Activated CD8-positive, alpha-beta T cell treated with anti-CD3 and anti-CD28 coated beads for 36 hours (primary cell): ENCODE results near the gene MFSD1. TPM values are rescaled to one million over a fixed set of nuclear protein-coding genes. Genes with fewer than 3 reads are reported as not detected.
"Not testable (repeated sequence)": the region's sequence is repeated elsewhere in the genome, so short reads cannot be mapped to it uniquely, and the experiment has no call there.

ENCODE experiments used
- ATAC-seq: fragments of 200-7000 bp; cut with Tn5 transposase; one replicate; pipeline ENCODE4 v1.10.0; 2021; ENCODE audit warnings: mild to moderate bottlenecking, moderate library complexity
- CTCF ChIA-PET: fragments of 350-600 bp; sonication (Branson Sonifier 250); formaldehyde crosslinking; loops from one replicate; lab custom pipeline; 2021; ENCODE audit warnings: antibody characterized with exemption; lab: Charles Lee
- POLR2A ChIA-PET: fragments of 350-600 bp; sonication (Branson Sonifier 250); formaldehyde crosslinking; loops from one replicate; lab custom pipeline; 2021; ENCODE audit warnings: antibody characterized with exemption; lab: Charles Lee
- DNase-seq: peaks from one replicate; pipeline ENCODE4 v3.0.0-alpha.2; 2020
- H3K27ac Mint-ChIP-seq: one replicate; pipeline ENCODE4 v1.8.0; 2021; ENCODE audit warnings: mild to moderate bottlenecking, mixed read lengths
- H3K27me3 Mint-ChIP-seq: one replicate; pipeline ENCODE4 v1.8.0; 2021; ENCODE audit warnings: mixed read lengths
- H3K36me3 Mint-ChIP-seq: one replicate; pipeline ENCODE4 v1.8.0; 2021; ENCODE audit warnings: low read depth, mixed read lengths
- H3K4me1 Mint-ChIP-seq: one replicate; pipeline ENCODE4 v1.8.0; 2021; ENCODE audit warnings: low read depth, mixed read lengths
- H3K4me3 Mint-ChIP-seq: one replicate; pipeline ENCODE4 v1.8.0; 2021; ENCODE audit warnings: mild to moderate bottlenecking, moderate library complexity, mixed read lengths
- H3K9me3 Mint-ChIP-seq: one replicate; pipeline ENCODE4 v1.8.0; 2021; ENCODE audit warnings: mixed read lengths
- CTCF ChIP-seq: fragments of 200-600 bp; IDR thresholded peaks from one replicate; pipeline ENCODE4 v1.8.0; 2022; ENCODE audit warnings: antibody characterized with exemption, mild to moderate bottlenecking
- intact Hi-C: fragments of 100-400 bp; cut with micrococcal nuclease; formaldehyde crosslinking; loops from one replicate; pipeline ENCODE4 v1.10.0; 2022
- total RNA-seq, 2 experiments: library from RNA; stranded (reverse); gene quantifications; one replicate each; pipeline ENCODE4 v1.2.3, GENCODE V29; 2021

MFSD1 gene
- total RNA-seq, 2 experiments from 2014 or later: 9.2 to 9.7 TPM

DNA sequence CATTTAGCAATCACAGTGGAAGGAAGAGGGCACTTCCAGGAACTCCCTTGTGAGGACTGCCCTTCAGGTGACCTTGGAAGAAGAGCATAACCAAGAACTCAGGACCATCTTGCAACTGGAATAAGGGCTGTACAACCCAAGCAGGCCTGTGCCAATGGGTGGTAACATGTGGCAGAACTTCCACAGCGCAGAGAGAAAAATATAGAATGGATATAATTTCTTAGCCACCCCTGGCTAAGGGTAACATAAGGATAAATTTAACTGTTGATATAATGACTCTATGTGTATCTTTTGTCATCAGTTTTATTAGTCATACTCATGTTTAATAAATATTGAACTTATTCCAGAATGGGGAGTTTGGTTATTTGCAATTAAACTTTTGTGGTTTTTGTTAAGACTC, 13.4 kb upstream of the MFSD1 start:
- Mint-ChIP-seq H3K27ac (no peak overlapping the region), H3K4me3 (no peak overlapping the region), H3K4me1 (peaks cover 3% of the 10 kb centered on the region), H3K9me3 (peaks cover 3% of the 10 kb centered on the region), H3K27me3 (no peaks in the 10 kb centered on the region), H3K36me3 (no peaks in the 10 kb centered on the region)
- ATAC-seq (no peak), DNase-seq (no peak)
- intact Hi-C loops: no loop called here
- no peak for TF ChIP-seq CTCF
- POLR2A ChIA-PET: no interaction called here
- CTCF ChIA-PET: interaction anchor here (0.8 to 3.9 kb wide), 5 partner anchors 10 to 249 kb away, joined by 3 to 118 read pairs (median 5); no protein-coding TSS in a partner anchor

- ATAC-seq: no peak
- no peak overlapping the region for H3K27ac Mint-ChIP-seq
- H3K9me3 Mint-ChIP-seq: peaks cover 3% of the 10 kb centered on the region
- intact Hi-C loops: no loop called here
- no peak overlapping the region for H3K4me3 Mint-ChIP-seq
- no peak for TF ChIP-seq CTCF
- no peak for DNase-seq
- no peaks in the 10 kb centered on the region for H3K27me3 Mint-ChIP-seq
- H3K36me3 Mint-ChIP-seq: no peaks in the 10 kb centered on the region
- POLR2A ChIA-PET: no interaction called here
- H3K4me1 Mint-ChIP-seq: peaks cover 3% of the 10 kb centered on the region
- CTCF ChIA-PET: interaction anchor here (1.1 to 3.9 kb wide), 10 partner anchors 8 to 249 kb away, joined by 3 to 118 read pairs (median 4); partner anchors contain the start of genes GFM1, LXN and MFSD1
Observed at GRCh38 chr3:158789592-158789991, 12.3 kb upstream of the MFSD1 start.

DNA sequence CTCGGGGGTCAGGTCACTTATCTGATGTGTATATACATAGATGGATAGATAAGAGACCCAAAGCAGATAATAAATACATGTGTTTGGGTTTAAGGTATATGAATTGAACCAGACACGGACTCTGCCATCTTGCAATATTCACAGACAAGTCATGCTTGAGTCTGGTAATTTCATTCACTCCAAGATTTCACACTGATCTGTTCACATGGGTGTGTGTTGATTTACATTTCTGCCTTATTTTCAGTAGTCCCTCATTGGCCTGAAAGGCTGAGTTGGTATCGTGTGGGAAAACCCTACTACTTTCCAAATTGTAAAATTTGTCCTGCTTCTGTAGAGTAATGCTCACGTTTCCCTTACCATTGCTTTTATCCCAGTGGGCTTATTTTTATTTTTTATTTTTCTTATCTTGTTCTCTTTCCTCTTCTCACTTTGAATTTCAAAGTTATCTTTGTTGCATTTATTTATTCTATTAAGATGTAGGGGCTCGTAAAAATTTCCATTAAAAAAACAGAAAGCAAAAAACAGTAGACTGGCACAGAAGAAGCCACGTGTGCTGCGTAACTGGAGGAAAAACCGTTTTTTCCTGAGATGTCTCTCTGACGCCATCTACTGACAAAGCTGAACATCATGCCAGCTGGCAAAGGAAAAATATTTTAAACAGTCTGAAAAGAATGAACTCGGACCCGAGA, 10.8 kb upstream of the MFSD1 start:
- Mint-ChIP-seq H3K36me3 (no peaks in the 10 kb centered on the region), H3K27ac (peak overlapping the region; percentile 63), H3K4me1 (peaks cover 3% of the 10 kb centered on the region), H3K9me3 (peaks cover 3% of the 10 kb centered on the region), H3K27me3 (no peaks in the 10 kb centered on the region), H3K4me3 (peak overlapping the region; percentile 70)
- POLR2A ChIA-PET: interaction anchor here (1.0 to 1.3 kb wide), 2 partner anchors 10 to 63 kb away, joined by 4 read pairs; no protein-coding TSS in a partner anchor
- DNase-seq (peak; percentile 47), ATAC-seq (peak; percentile 90)
- TF ChIP-seq CTCF: peak; percentile 86
- CTCF ChIA-PET: interaction anchor here (0.8 to 3.9 kb wide), 19 partner anchors 11 to 1185 kb away, joined by 3 to 118 read pairs (median 3); partner anchors contain the start of gene MFSD1
- intact Hi-C loops: loop anchor here (1.0 to 5.0 kb wide), 2 partner anchors 64 to 134 kb away; no protein-coding TSS in a partner anchor

GRCh38 chr3:158791590-158791920, 10.3 kb upstream of the MFSD1 start:
- intact Hi-C loops: loop anchor here (1.0 to 5.0 kb wide), 2 partner anchors 64 to 134 kb away; no protein-coding TSS in a partner anchor
- not testable (repeated sequence) for H3K9me3 Mint-ChIP-seq, DNase-seq, H3K27ac Mint-ChIP-seq, H3K36me3 Mint-ChIP-seq, H3K4me1 Mint-ChIP-seq, ATAC-seq, H3K27me3 Mint-ChIP-seq
- H3K4me3 Mint-ChIP-seq: peak overlapping the region; percentile 70
- POLR2A ChIA-PET: interaction anchor here (1.0 to 1.3 kb wide), 2 partner anchors 9 to 64 kb away, joined by 4 read pairs; no protein-coding TSS in a partner anchor
- CTCF ChIA-PET: interaction anchor here (0.8 to 3.9 kb wide), 19 partner anchors 10 to 1186 kb away, joined by 3 to 118 read pairs (median 3); partner anchors contain the start of gene MFSD1

DNA sequence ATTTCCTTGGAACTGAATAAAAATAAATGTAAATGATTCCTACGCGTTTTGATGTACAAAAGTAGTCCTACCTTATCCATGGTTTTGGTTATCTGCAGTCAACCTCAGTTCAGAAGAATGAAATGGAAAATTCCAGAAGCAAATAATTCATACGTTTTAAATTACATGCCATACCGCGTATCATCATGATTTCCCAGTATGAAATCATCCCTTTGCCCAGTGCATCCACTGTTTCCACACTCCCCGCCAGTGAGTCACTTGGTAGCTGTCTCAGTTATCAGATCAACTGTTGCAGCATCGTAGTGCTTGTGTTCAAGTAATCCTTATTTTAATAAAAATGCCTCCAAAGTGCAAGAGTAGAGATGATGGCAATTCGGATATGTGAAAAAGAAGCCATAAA, 9.1 kb upstream of the MFSD1 start:
- CTCF ChIA-PET: interaction anchor here (1.0 to 3.9 kb wide), 2 partner anchors 9 to 65 kb away, joined by 7 to 35 read pairs; partner anchors contain the start of gene MFSD1

More for the DNA sequence above, 9.1 kb upstream of the MFSD1 start:
- no peak overlapping the region for H3K27ac Mint-ChIP-seq
- POLR2A ChIA-PET: no interaction called here
- H3K4me3 Mint-ChIP-seq: no peak overlapping the region
- no peak for TF ChIP-seq CTCF
- no peaks in the 10 kb centered on the region for H3K9me3 Mint-ChIP-seq
- no peak for DNase-seq
- H3K4me1 Mint-ChIP-seq: peaks cover 3% of the 10 kb centered on the region
- intact Hi-C loops: loop anchor here (5.0 kb wide), 1 partner anchor 135 kb away; no protein-coding TSS in a partner anchor
- no peaks in the 10 kb centered on the region for H3K27me3 Mint-ChIP-seq
- no peaks in the 10 kb centered on the region for H3K36me3 Mint-ChIP-seq
- no peak for ATAC-seq
